K562 (cell line): ENCODE results near the gene KCNJ10. TPM values are rescaled to one million over a fixed set of nuclear protein-coding genes. Genes with fewer than 3 reads are reported as not detected.

Experiments
- ATAC-seq: fragments of 200-7000 bp; cut with Tn5 transposase; 3 replicates; pipeline ENCODE4 v1.9.1; 2020; ENCODE audit warnings: moderate library complexity
- BruUV-seq: library from RNA; stranded (reverse); fragments of 400-500 nt; replicated peaks from 2 replicates; lab custom pipeline; 2021; lab: Mats Ljungman, UMichigan
- CTCF ChIA-PET: fragments of 300-600 bp; formaldehyde crosslinking; extraction: SDS; loops from one replicate; lab custom pipeline; 2021; ENCODE audit warnings: low intra/inter-chr PET ratio; lab: Yijun Ruan, JAX
- POLR2A ChIA-PET: fragments of 300-600, 350-650 bp; sonication (Branson Sonifier 250); formaldehyde crosslinking; extraction: SDS; loops from one replicate; lab custom pipeline; 2021; ENCODE audit warnings: antibody characterized with exemption, inconsistent platforms; lab: Yijun Ruan, JAX
- DNase-seq, 4 experiments: peaks; one replicate each; pipeline versions ENCODE4 v3.0.0 to v3.0.0-alpha.2; 2011 to 2018; ENCODE audit warnings: low spot score in 3 of 4, mixed read lengths in 3 of 4; ENCODE audit errors: extremely low read depth in 1 of 4
- FAIRE-seq: peaks from 2 replicates; lab custom pipeline; 2011; peaks lifted over from hg19 to GRCh38; lab: Jason Lieb, UNC
- H2AFZ ChIP-seq: 2 replicates; pipeline ENCODE4 v1.6.0; 2011; ENCODE audit warnings: low read depth, low read length, control low read depth, inconsistent platforms
- H3K27ac ChIP-seq: fragments of 200-600 bp; 3 replicates; pipeline ENCODE4 v1.8.0; 2011; ENCODE audit warnings: low read depth, mild to moderate bottlenecking, control low read depth, inconsistent platforms, low read length, moderate library complexity, mixed read lengths; ENCODE audit errors: extremely low read depth
- H3K27me3 ChIP-seq, 2 experiments: fragments of 300-600 bp in 1 of 2; 2 replicates in 1 of 2; 3 replicates in 1 of 2; pipeline versions ENCODE4 v1.6.0 to v1.8.0; 2011; ENCODE audit warnings: inconsistent platforms in 2 of 2, low read length in 2 of 2, mild to moderate bottlenecking in 1 of 2, mixed read lengths in 1 of 2, moderate library complexity in 1 of 2; ENCODE audit not compliant: control insufficient read depth in 2 of 2, insufficient read depth in 2 of 2
- H3K36me3 ChIP-seq: fragments of 300-600 bp; 3 replicates; pipeline ENCODE4 v1.8.0; 2011; ENCODE audit warnings: mild to moderate bottlenecking, low read length, inconsistent platforms; ENCODE audit not compliant: control insufficient read depth, insufficient read depth
- H3K4me1 ChIP-seq, 2 experiments: fragments of 200-600 bp in 1 of 2; replicated peaks in 1 of 2; 2 replicates in 1 of 2; 3 replicates in 1 of 2; pipeline versions ENCODE4 v1.5.1 to v1.8.0; 2011; ENCODE audit warnings: inconsistent platforms in 2 of 2, low read length in 2 of 2, mild to moderate bottlenecking in 1 of 2, mixed read lengths in 1 of 2, moderate library complexity in 1 of 2; ENCODE audit not compliant: control insufficient read depth in 2 of 2, insufficient read depth in 2 of 2
- H3K4me2 ChIP-seq: 2 replicates; pipeline ENCODE4 v1.6.1; 2011; ENCODE audit warnings: low read length, control low read depth, inconsistent platforms, mixed read lengths; ENCODE audit not compliant: insufficient read depth
- H3K4me3 ChIP-seq: fragments of 200-600 bp; sonication (generic), shearing (Covaris generic); 2 replicates; pipeline ENCODE4 v1.5.1; 2016; ENCODE audit warnings: control low read depth, inconsistent platforms
- H3K79me2 ChIP-seq: fragments of 200-600 bp; 3 replicates; pipeline ENCODE4 v1.8.0; 2011; ENCODE audit warnings: low read length, inconsistent platforms; ENCODE audit not compliant: control insufficient read depth, insufficient read depth
- H3K9ac ChIP-seq, 2 experiments: 2 replicates each; pipeline versions ENCODE4 v1.6.0 to v1.6.1; 2011; ENCODE audit warnings: low read depth in 2 of 2, low read length in 2 of 2, control low read depth in 1 of 2, inconsistent platforms in 1 of 2, mild to moderate bottlenecking in 1 of 2, mixed read lengths in 1 of 2; ENCODE audit not compliant: insufficient read depth in 1 of 2
- H3K9me1 ChIP-seq: one replicate; pipeline ENCODE4 v1.6.0; 2011; ENCODE audit warnings: inconsistent platforms, mild to moderate bottlenecking, low read length, moderate library complexity; ENCODE audit not compliant: control insufficient read depth, insufficient read depth
- H3K9me3 ChIP-seq: replicated peaks from 2 replicates; pipeline ENCODE4 v1.5.1; 2011; ENCODE audit warnings: low read depth, low read length, inconsistent platforms; ENCODE audit not compliant: control insufficient read depth, insufficient read depth
- H4K20me1 ChIP-seq: replicated peaks from 2 replicates; pipeline ENCODE4 v1.6.1; 2011; ENCODE audit warnings: low read length, inconsistent platforms, mixed read lengths; ENCODE audit not compliant: control insufficient read depth, insufficient read depth
- FOSL1 ChIP-seq: fragments of 200-800 bp; sonication (Bioruptor generic); conservative IDR thresholded peaks from 2 replicates; pipeline ENCODE4 v1.6.1; 2016; ENCODE audit warnings: missing genetic modification characterization, missing compliant biosample characterization
- GTF2A2 ChIP-seq: IDR thresholded peaks from 2 replicates; pipeline ENCODE4 v1.6.1; 2016; ENCODE audit warnings: mild to moderate bottlenecking, missing genetic modification characterization, missing compliant biosample characterization
- HNRNPH1 ChIP-seq: fragments of 200-400 bp; formaldehyde crosslinking; optimal IDR thresholded peaks from 2 replicates; pipeline ENCODE3; 2017; ENCODE audit warnings: low read depth, mild to moderate bottlenecking, low read length, moderate library complexity
- MCM7 ChIP-seq, 2 experiments: fragments of 450-650 bp; IDR thresholded peaks; 2 replicates each; pipeline ENCODE4 v1.6.1; 2016 to 2018
- MED1 ChIP-seq: sonication (generic); formaldehyde crosslinking; IDR thresholded peaks from 2 replicates; pipeline ENCODE4 v1.8.1; 2023; ENCODE audit warnings: missing genetic modification reagents, borderline replicate concordance
- POLR2G ChIP-seq: fragments of 200-400 bp; formaldehyde crosslinking; IDR thresholded peaks from 2 replicates; pipeline ENCODE4 v1.6.1; 2017; ENCODE audit warnings: low read depth, mild to moderate bottlenecking, antibody characterized with exemption, low read length, moderate library complexity
- POLR3A ChIP-seq: IDR thresholded peaks from 2 replicates; pipeline ENCODE4 v1.6.1; 2011; ENCODE audit warnings: borderline replicate concordance, mild to moderate bottlenecking, moderate library complexity; ENCODE audit not compliant: insufficient read length, insufficient read depth; ENCODE audit errors: extremely low read depth
- POLR3G ChIP-seq: IDR thresholded peaks from 2 replicates; pipeline ENCODE4 v1.6.1; 2011; ENCODE audit not compliant: insufficient read length, insufficient replicate concordance; ENCODE audit errors: extremely low read depth
- RAD21 ChIP-seq, 2 experiments: fragments of 250-450 bp in 1 of 2; fragments of 450-650 bp in 1 of 2; sonication (Bioruptor Pico) in 1 of 2; formaldehyde crosslinking in 1 of 2; IDR thresholded peaks in 1 of 2; conservative IDR thresholded peaks in 1 of 2; 2 replicates each; pipeline versions ENCODE4 v1.4.0 to v1.8.0; 2020 to 2022; ENCODE audit warnings: mild to moderate bottlenecking in 2 of 2, moderate library complexity in 1 of 2
- TBP ChIP-seq: optimal IDR thresholded peaks from 2 replicates; pipeline ENCODE3; 2011; ENCODE audit warnings: low read depth, low read length, improper control_type of control experiment
- THRAP3 ChIP-seq: fragments of 450-650 bp; IDR thresholded peaks from 2 replicates; pipeline ENCODE4 v1.6.1; 2016; ENCODE audit warnings: mild to moderate bottlenecking, inconsistent platforms, borderline replicate concordance
- TSC22D4 ChIP-seq: fragments of 450-650 bp; IDR thresholded peaks from 2 replicates; pipeline ENCODE4 v1.6.1; 2016; ENCODE audit warnings: missing genetic modification characterization, missing biosample characterization, control low read depth
- ZNF311 ChIP-seq: fragments of 250-450 bp; sonication (Bioruptor Pico); IDR thresholded peaks from 2 replicates; pipeline ENCODE4 v1.4.0; 2020; ENCODE audit warnings: mild to moderate bottlenecking, moderate library complexity
- ZNF707 ChIP-seq: fragments of 250-450 bp; sonication (Bioruptor Pico); conservative IDR thresholded peaks from 2 replicates; pipeline ENCODE4 v1.8.0; 2022; ENCODE audit warnings: inconsistent platforms, mild to moderate bottlenecking, moderate library complexity
- ZZZ3 ChIP-seq: fragments of 450-650 bp; IDR thresholded peaks from 2 replicates; pipeline ENCODE4 v1.6.1; 2016; ENCODE audit warnings: antibody characterized with exemption, mild to moderate bottlenecking, moderate library complexity
- WGBS: fragments of 100-300 bp; shearing (Covaris generic); methylation state at CpG from one replicate; pipeline ENCODE4 v1.1.6; 2016; ENCODE audit warnings: low coverage, mixed read lengths; ENCODE audit not compliant: insufficient coverage; ENCODE audit errors: missing lambda C conversion rate; 5-methylcytosine and 5-hydroxymethylcytosine counted together
- in situ Hi-C: fragments of 300-500 bp; cut with MboI; formaldehyde crosslinking; loops from 4 replicates; pipeline ENCODE4 v1.15.0; 2018; ENCODE audit warnings: inconsistent platforms, mixed read lengths
- intact Hi-C: fragments of 100-400 bp; cut with micrococcal nuclease; formaldehyde crosslinking; loops from 2 replicates; pipeline ENCODE4 v1.14.2; 2022
- polyA plus RNA-seq, 8 experiments: library from polyadenylated mRNA; depleted of rRNA in 4 of 8; stranded (reverse) in 5 of 8; unstranded in 3 of 8; fragments of >200 nt; fragmentation: Nextera tagmentation in 2 of 8; fragmentation: Illumina TruSeq in 1 of 8; extraction: Ambion mirVana in 2 of 8; extraction: Trizol in 1 of 8; gene quantifications; 2 replicates each; pipeline versions ENCODE4 v1.2.1 to v1.2.3, GENCODE V29; 2011 to 2014; ENCODE audit warnings: inconsistent platforms in 1 of 8, missing spikeins in 1 of 8
- total RNA-seq, 7 experiments: library from RNA; depleted of rRNA in 6 of 7; stranded (reverse); fragments of >200 nt in 6 of 7; fragmentation: Illumina TruSeq in 2 of 7; extraction: Trizol in 2 of 7; gene quantifications; 2 replicates each; pipeline versions ENCODE4 v1.2.1 to v1.2.3, GENCODE V29; 2011 to 2021; ENCODE audit warnings: low replicate concordance in 1 of 7
- TF ChIP-seq, protein P1 (sequence below): fragments of 250-450 bp; sonication (Bioruptor Pico); IDR thresholded peaks from 2 replicates; pipeline ENCODE4 v1.4.0; 2020; ENCODE audit warnings: borderline replicate concordance
- TF ChIP-seq, protein P2 (sequence below): sonication (generic); formaldehyde crosslinking; IDR thresholded peaks from 2 replicates; pipeline ENCODE4 v1.8.1; 2022; ENCODE audit warnings: missing genetic modification reagents
- TF ChIP-seq, protein P3 (sequence below): fragments of 250-450 bp; sonication (Bioruptor Pico); IDR thresholded peaks from 2 replicates; pipeline ENCODE4 v1.5.0; 2020; ENCODE audit warnings: mild to moderate bottlenecking

KCNJ10 gene
- total and polyA plus RNA-seq, 9 of the 15 experiments (the other 6 are each of a cell fraction or from before 2014, with no cell fraction given): 0.06 to 0.11 TPM; not detected in 7

DNA sequence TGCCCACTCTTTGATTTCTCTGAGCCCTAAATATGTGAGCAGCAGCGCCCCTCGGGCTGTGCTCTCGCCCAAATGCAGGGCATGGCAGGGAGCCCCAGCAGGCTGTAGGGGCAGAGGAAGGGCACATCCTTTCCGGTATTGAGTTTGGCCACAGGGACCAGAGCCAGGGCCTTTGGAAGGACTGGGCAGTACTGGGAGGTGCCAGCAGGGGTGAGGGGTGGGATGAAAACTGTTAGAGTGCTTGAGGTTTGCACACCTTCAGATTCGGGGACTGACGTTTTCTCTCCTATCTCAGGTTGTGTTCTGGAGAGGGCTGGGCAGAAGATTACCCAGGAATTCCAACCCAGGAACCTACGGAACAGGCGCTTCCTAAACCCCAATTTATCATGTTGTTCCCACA is 43.4 kb upstream of the KCNJ10 start:
- Histone ChIP-seq H3K4me1 (no peaks in the 10 kb centered on the region), H3K36me3 (no peaks in the 10 kb centered on the region), H3K9me1 (no peaks in the 10 kb centered on the region), H3K27me3 (peaks cover 23 to 71% of the 10 kb centered on the region in 2 experiments; a peak in 4 of 5 replicates), H4K20me1 (no peaks in the 10 kb centered on the region), H3K9me3 (no peaks in the 10 kb centered on the region), H2AFZ (no peak overlapping the region), H3K27ac (no peak overlapping the region), H3K9ac (no peak overlapping the region), H3K79me2 (no peaks in the 10 kb centered on the region), H3K4me2 (no peak overlapping the region), H3K4me3 (no peak overlapping the region)
- FAIRE-seq (no peak), DNase-seq (no peak), ATAC-seq (no peak; the same call in 2 of the 3 replicates)
- ChIA-PET CTCF (no interaction called here), POLR2A (interaction anchor here (0.5 kb wide), 1 partner anchor 297 kb away, joined by 3 read pairs; no protein-coding TSS in a partner anchor)
- WGBS: 7% methylated on average over 8 of the region's 8 CpGs
- in situ Hi-C loops: no loop called here
- no TSS peak for BruUV-seq
- intact Hi-C loops: no loop called here
- TF ChIP-seq POLR3A (no peak), ZZZ3 (no peak), HNRNPH1 (no peak), GTF2A2 (tag) (no peak), FOSL1 (no peak), POLR2G (no peak), POLR3G (no peak), RAD21 (CRISPR knock-in tag; conservative IDR thresholded peaks at IDR 0.05 in 1 of 2, IDR thresholded peaks at IDR 0.05 in 1 of 2) (no peak), TSC22D4 (tag) (no peak), THRAP3 (no peak), TBP (no peak), MED1 (CRISPR knock-in tag) (no peak), ZNF311 (CRISPR knock-in tag) (no peak), ZNF707 (CRISPR knock-in tag) (no peak), MCM7 (IDR thresholded peaks at IDR 0.05) (no peak)
- TF ChIP-seq, protein P1, sequence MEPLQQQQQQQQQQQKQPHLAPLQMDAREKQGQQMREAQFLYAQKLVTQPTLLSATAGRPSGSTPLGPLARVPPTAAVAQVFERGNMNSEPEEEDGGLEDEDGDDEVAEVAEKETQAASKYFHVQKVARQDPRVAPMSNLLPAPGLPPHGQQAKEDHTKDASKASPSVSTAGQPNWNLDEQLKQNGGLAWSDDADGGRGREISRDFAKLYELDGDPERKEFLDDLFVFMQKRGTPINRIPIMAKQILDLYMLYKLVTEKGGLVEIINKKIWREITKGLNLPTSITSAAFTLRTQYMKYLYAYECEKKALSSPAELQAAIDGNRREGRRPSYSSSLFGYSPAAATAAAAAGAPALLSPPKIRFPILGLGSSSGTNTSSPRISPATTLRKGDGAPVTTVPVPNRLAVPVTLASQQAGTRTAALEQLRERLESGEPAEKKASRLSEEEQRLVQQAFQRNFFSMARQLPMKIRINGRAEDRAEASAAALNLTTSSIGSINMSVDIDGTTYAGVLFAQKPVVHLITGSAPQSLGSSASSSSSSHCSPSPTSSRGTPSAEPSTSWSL: no peak
- TF ChIP-seq, protein P2, sequence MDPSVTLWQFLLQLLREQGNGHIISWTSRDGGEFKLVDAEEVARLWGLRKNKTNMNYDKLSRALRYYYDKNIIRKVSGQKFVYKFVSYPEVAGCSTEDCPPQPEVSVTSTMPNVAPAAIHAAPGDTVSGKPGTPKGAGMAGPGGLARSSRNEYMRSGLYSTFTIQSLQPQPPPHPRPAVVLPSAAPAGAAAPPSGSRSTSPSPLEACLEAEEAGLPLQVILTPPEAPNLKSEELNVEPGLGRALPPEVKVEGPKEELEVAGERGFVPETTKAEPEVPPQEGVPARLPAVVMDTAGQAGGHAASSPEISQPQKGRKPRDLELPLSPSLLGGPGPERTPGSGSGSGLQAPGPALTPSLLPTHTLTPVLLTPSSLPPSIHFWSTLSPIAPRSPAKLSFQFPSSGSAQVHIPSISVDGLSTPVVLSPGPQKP (CRISPR knock-in tag): no peak
- TF ChIP-seq, protein P3, sequence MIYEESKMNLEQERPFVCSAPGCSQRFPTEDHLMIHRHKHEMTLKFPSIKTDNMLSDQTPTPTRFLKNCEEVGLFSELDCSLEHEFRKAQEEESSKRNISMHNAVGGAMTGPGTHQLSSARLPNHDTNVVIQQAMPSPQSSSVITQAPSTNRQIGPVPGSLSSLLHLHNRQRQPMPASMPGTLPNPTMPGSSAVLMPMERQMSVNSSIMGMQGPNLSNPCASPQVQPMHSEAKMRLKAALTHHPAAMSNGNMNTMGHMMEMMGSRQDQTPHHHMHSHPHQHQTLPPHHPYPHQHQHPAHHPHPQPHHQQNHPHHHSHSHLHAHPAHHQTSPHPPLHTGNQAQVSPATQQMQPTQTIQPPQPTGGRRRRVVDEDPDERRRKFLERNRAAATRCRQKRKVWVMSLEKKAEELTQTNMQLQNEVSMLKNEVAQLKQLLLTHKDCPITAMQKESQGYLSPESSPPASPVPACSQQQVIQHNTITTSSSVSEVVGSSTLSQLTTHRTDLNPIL: no peak
